SH-SY5Y (cell line): ENCODE results near the gene SH3GL1.

Experiments used
- GATA2 ChIP-seq: IDR thresholded peaks from 2 replicates; pipeline ENCODE4 v1.6.1; 2011; ENCODE audit warnings: mild to moderate bottlenecking, low read depth, low read length
- GATA3 ChIP-seq: IDR thresholded peaks from 2 replicates; pipeline ENCODE4 v1.6.1; 2011; ENCODE audit warnings: low read depth, mild to moderate bottlenecking, low read length, moderate library complexity

GRCh38 chr19:4342615-4343369, 57.6 kb downstream of the SH3GL1 start:
- TF ChIP-seq GATA3 (no peak), GATA2 (no peak)
